GM19395 (cell line): ENCODE data around the gene COL6A1.

Experiments used
- ATAC-seq: cut with Tn5 transposase; IDR thresholded peaks from one replicate; pipeline ENCODE4 v1.9.1; 2021; ENCODE audit warnings: mild to moderate bottlenecking, moderate library complexity; ENCODE audit not compliant: unreplicated experiment

Gene COL6A1

GRCh38 chr21:45981151-45982091, at the start of gene COL6A1:
TSS of gene COL6A1 (plus strand) at chr21:45981770. CDS start at chr21:45981851, 81 bp downstream.
- no peak for ATAC-seq

GRCh38 chr21:45932922-45933502, 48.6 kb upstream of the COL6A1 start:
- ATAC-seq: no peak

DNA sequence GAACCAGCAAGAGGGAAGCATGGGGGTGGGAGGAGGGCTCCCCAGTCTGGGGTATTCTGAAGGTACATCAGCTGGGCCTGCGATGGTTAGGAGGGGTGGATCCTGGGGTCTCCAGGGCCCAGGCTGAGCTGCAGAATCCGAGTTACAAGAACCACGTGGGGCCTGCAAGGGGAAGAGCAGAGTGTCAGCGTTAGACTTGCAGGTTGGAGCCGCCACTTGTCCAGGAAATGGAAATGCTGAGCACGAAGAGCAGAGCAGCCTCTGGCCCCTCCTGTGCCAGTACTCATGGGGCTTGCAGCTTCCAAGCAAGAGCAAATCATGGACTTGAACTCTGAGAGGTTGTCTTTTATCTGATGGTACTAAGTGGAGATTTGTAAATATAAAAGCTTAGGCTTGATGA, 47.5 kb upstream of the COL6A1 start:
- no peak for ATAC-seq

DNA sequence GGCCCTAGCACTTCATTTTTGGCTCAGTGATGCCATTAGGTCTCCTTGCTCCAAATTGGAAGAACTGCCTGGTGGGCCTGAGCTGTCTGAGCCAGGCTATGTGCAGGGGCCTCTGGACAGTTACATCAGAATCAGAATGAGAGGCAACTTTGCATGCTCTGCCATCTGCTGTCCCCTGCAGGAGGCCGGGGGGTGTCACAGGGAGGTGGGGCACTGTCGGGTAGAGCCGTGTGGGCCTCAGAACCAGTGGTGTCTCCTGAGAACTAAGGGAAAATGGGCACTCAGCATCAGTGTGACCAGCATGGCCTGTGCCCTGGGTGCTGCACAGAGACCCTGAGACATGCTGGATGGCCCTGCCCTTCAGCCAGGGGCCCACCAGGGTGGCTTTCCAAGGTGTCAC, 47.0 kb upstream of the COL6A1 start:
- ATAC-seq: no peak

DNA sequence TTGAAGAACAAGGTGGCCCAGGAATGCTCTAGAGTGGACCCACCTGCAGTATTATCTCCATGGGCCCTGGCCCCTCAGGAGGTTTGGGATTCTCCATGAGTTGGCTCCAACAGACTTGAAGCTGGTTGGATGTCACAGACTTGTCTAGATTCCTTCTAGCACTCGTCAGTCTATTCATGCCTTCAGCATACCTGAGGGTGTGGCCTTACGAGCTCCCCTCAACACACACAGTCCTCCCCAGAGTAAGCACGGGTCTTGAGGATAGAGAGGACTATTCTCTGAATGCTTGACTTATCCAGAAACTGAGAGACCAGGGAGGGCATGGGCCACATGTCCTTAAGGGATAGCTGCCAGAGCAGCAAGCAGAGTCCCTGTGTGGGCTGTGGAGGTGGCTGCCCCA, 45.9 kb upstream of the COL6A1 start:
- no peak for ATAC-seq

DNA sequence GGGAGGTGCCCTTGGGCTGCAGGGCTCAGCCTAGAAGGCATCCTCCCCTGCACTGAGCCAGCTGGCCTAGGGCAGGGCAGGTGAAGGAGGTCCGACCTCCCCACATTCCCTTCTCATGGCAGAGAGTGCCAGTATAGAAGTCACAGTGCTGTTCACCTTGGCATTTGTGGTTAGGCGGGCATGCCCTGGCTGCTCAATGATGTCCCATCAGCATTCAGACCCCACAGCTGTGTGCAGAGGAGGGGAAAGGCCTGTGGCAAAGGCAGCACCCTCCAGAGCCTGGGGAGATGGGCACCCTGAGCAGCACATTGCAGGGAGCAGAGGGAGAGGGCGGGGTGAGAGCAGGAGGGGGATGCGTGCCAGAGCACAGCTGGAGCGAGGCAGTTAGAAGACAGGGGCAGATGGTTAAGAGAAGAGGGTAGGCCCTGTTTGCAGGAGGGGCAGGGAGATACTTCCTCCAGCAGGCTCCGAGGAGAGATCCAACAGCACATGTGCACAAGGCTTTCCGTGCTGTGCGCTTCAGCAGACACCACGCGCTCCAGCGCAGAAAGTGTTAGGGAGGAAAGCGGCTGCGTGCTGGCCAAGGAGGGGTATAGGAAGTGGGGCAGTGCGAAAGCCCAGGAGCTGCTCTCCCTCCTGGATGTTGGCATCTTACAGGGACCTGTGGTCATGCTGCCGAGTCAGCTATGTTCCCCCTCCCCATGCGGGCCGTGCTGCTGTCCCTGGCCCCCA, 43.7 kb upstream of the COL6A1 start:
- no peak for ATAC-seq

GRCh38 chr21:45938453-45938755, 43.2 kb upstream of the COL6A1 start:
- no peak for ATAC-seq

DNA sequence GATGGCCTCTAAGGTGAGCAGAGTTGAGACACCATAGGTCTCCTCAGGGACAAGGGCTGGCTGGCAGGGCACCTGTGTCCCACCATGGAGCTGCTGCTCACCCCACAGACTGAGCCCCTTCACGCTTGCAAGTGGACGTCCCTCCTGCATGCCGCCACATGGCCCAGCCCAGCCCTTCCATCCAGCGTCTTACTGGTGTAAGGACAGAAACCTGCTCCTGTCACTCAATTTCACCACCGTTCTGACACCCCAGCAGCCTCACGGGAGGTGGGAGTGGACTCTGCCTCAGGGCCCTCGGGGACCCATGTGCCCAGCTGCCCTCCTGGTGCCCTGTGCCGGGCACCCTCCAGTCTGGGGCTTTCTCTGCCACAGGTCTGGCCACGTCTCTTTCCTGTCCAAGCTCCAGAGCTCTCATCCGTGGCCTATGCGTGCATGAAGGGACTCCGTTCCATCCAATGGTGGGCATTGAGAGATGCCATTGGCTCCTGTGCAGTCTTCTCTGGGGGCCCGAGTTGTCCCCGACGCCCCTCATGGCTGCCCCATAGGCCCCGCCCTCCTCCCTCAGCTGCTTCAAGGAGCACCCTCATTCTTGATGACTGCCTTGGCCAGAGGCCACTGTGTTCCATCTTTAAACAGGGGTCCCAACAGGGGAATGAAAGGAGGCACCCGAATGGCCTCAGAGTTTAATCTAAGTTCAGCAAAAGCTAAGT, 42.6 kb upstream of the COL6A1 start:
- ATAC-seq: no peak

DNA sequence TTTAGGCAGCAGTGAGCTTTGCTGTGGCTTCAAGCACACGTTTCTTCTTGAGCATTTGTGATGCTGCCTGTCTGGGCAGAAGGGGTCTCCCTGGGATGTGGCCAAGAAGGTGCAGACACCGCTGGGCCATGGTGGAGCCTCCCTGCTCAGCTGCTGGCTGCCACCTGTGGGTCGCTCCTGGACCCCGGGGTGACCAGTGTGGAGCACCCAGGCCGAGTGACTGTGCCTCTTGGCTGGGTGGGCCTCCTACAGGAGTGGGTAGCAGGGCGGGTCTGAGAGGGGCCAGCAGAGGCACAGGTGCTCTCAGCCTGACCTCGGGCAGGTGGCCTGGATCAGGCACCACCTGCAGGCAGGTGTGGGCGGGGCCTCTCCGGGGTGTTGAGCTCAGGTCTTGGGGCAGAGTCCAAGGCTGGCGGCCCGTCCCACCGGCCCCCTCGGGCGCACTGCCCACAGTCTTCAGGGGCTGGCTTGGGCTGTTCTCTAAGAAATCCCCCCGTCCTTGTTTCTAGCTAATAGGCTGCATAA, 42.0 kb upstream of the COL6A1 start:
- no peak for ATAC-seq

GRCh38 chr21:45940091-45940490, 41.5 kb upstream of the COL6A1 start:
- no peak for ATAC-seq

DNA sequence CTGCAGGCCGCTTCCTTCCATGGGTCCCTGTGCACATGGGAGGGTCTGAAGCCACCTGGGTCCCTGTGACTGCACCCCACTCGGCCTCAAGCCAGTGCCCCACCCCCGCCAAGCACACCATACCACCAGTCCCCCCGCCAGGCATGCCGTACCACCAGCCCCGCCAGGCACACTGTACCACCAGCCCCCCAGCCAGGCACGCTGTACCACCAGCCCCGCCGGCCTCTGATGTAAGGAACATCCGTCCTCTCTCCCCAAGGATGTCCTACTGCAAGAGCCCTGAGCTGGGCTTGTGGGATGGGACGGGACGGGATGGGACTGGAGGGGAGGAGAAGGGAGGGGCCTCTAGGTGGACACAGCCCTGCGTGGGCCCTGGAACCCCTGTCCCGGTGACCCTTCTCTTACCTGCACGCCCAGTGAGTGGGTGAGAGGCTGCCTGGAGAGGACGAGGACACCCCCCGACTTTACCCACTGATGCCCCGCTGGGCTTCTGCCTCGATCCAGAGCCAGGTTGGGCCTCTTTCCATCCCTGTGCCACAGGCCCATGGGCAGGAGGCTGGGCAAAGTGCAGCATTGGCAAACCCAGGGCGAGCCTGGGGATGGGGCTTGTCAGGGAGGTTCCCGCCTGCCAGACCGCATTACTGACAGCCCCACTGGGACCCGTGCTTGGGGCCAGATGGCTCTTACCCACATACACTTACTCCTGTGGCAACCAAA, 40.8 kb upstream of the COL6A1 start:
- no peak for ATAC-seq

DNA sequence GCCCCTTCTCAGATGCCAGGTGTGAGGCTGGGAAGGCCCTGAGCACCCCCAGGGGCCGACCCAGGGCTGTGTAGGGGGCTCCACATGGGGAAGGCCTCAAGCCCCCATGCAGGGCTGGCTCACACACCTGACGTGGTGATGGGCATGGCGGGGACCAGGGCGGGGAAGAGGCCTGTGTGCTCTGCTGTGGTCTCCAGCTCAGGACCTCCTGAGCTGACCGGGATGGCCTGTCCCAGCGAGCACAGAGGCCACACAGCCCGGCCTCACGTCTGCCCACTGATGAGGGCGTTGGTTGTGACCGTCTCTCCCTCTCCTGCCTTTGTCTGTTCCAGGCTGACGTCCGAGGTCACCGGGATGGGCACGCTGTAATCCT, 40.2 kb upstream of the COL6A1 start:
- no peak for ATAC-seq

DNA sequence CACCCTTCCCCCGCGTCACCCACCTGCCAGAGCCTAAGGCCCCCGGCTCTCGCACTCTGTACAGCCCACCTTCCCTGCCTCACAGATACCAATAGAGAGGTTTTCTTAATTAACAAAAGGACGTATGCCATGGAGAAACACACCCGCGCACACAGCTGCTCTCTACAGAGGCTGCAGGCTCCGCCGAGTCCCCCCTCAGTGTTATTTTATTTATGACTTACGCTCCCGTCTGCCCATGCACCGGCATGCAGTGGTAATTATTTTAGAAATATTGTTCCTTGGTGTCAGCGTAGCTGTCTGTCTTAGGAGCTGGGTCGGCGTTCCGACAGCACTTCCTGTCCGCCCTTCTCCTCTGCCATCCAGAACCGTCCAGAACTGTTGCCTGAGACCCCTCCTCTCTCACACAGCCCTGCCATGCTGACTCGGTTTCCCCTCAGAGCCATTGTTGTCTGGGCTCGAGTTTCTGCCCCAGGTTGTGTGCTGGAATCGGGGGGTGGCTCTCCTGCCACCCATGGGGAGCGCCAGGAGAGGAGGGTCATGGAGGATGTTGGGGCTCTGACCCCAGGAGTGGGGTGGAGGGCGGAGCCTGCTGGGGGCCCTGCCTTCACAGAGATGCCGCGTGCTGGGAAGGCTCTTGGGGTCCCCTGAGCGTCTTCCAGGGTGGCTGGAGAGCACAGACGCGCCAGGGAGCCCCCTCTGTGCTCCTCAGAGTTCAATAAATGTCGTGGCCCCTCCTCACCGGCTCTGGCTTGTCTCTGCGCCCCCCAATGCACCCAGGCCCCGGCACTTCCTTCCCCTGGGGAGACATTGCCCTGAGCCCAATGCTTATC, 39.6 kb upstream of the COL6A1 start:
- no peak for ATAC-seq

DNA sequence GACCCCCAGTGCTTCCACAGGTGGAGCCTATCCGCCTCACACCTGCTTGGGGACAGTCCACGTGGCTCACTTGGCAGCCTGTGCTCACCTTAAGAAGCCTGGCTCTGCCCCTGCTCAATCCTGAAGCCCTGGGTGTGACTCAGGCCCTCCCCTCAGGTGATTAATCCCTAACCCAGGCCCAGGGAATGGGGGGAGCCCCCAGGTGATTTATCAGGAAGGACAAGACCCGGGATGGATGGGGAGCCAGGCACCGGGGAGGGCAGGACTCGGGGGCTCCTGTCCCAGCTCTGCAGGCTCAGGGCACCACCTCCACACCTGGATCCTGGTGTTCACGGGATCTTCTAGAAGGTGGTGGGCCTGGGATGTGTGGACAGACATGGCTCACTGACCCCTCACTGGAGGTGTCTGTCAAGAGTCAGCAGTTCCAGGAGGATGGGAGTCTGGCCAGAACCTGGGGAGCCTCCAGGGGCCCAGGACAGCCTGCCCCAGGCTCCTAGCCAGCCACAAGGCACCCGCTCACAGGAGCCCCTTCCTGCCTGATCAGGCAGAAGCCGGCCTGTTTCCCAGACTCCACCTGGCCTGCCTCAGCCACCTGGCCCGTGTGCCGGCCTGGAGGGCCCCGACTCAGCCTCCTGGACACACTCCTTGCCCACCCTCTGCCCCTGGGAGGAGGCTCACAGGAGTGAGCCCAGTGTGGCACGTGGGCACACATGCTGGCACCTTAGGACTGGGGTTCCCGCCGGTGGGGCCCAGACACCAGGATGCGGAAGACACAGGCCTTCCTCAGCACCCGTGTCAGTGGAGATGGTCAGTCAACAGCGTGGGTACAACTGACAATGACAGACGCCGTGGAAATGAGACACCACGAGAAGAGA, 38.6 kb upstream of the COL6A1 start:
- ATAC-seq: no peak

- no peak for ATAC-seq
Measured at GRCh38 chr21:45943630-45944540, 37.7 kb upstream of the COL6A1 start.

GRCh38 chr21:45944601-45945000, 37.0 kb upstream of the COL6A1 start:
- ATAC-seq: no peak

DNA sequence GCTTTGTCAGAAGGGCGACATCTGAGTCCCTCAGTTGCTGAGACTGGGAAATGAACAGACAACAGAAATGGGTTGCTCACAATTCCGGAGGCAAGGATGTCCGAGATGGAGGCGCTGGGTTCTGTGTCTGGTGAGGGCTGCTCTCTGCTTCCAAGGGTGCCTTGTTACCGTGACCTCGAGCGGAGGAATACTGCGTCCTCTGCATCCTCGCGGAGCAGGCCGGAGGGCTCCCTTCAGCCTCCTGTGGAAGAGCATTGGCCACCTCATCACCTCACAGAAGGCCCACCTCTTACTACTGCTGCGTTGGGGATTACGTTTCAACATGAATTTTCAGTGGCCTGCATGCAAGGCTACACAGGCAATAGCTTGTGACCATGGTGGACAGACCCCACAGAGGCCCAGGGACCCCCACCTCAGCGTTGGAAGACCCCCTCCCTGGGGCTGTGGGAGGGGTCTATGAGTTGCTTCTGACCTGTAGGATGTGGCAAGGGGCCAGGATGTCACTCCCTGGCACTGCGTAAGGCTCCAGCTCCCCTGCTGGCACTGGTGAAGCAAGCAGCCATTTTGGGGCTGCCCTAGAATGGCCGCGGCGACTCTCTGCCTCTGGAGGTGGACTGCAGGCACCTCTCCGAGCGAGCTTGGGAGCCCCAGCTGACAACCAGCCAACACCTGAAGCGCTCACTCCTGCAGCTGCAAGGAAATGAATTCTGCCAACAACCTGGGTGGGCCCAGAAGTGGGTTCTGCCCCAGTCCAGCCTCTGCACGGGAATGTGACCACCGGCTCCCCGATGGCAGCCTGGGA, 36.3 kb upstream of the COL6A1 start:
- no peak for ATAC-seq
